HEK293 (cell line): Measurements from ENCODE around the gene THSD4.

Experiments
- CTCF ChIA-PET: fragments of 350-600 bp; formaldehyde crosslinking; extraction: SDS; loops from one replicate; lab custom pipeline; 2021; ENCODE audit warnings: antibody characterized with exemption; lab: Yijun Ruan, JAX
- POLR2A ChIA-PET: fragments of 300-600 bp; formaldehyde crosslinking; extraction: SDS; loops from one replicate; lab custom pipeline; 2020; ENCODE audit warnings: antibody characterized with exemption, inconsistent platforms; lab: Yijun Ruan, JAX
- H3K27ac ChIP-seq: fragments of 200-500 bp; sonication (Bioruptor generic); 2 replicates; pipeline ENCODE4 v1.5.1; 2014; ENCODE audit warnings: low read depth, low read length, control low read depth, inconsistent platforms; ENCODE audit errors: extremely low read depth
- H3K36me3 ChIP-seq, 2 experiments: fragments of 200-500 bp in 1 of 2; sonication (Bioruptor generic) in 1 of 2; 1 replicate in 1 of 2; 2 replicates in 1 of 2; pipeline ENCODE4 v1.5.1; 2014 to 2017; ENCODE audit warnings: inconsistent platforms in 2 of 2, low read length in 2 of 2; ENCODE audit not compliant: control insufficient read depth in 2 of 2, insufficient read depth in 1 of 2
- H3K4me1 ChIP-seq: fragments of 200-500 bp; sonication (Bioruptor generic); 2 replicates; pipeline ENCODE4 v1.5.1; 2014; ENCODE audit warnings: mild to moderate bottlenecking, low read length, inconsistent platforms; ENCODE audit not compliant: control insufficient read depth, insufficient read depth
- H3K4me3 ChIP-seq: 2 replicates; pipeline ENCODE4 v1.5.1; 2011; ENCODE audit warnings: low read depth, mild to moderate bottlenecking, control low read depth, low read length, moderate library complexity
- H3K9me3 ChIP-seq: fragments of 200-500 bp; sonication (Bioruptor generic); 2 replicates; pipeline ENCODE4 v1.5.1; 2014; ENCODE audit warnings: low read depth, low read length, inconsistent platforms; ENCODE audit not compliant: control insufficient read depth, insufficient read depth
- IKZF3 ChIP-seq: fragments of 450-650 bp; IDR thresholded peaks from 2 replicates; pipeline ENCODE4 v1.5.0; 2018; ENCODE audit warnings: missing biosample characterization, mild to moderate bottlenecking, missing genetic modification characterization, moderate library complexity
- KLF10 ChIP-seq: fragments of 450-650 bp; IDR thresholded peaks from 2 replicates; pipeline ENCODE4 v1.5.1; 2018; ENCODE audit warnings: missing biosample characterization, mild to moderate bottlenecking, missing genetic modification characterization
- PATZ1 ChIP-seq: fragments of 450-650 bp; formaldehyde crosslinking; IDR thresholded peaks from 2 replicates; pipeline ENCODE4 v1.5.1; 2016; ENCODE audit warnings: missing biosample characterization, missing genetic modification characterization
- YY1 ChIP-seq: fragments of 450-650 bp; formaldehyde crosslinking; IDR thresholded peaks from 2 replicates; pipeline ENCODE4 v1.5.1; 2018; ENCODE audit warnings: missing biosample characterization, missing genetic modification characterization
- ZNF2 ChIP-seq: fragments of 450-650 bp; formaldehyde crosslinking; IDR thresholded peaks from 2 replicates; pipeline ENCODE4 v1.5.1; 2016; ENCODE audit warnings: missing biosample characterization, missing genetic modification characterization
- ZNF248 ChIP-seq: fragments of 450-650 bp; formaldehyde crosslinking; IDR thresholded peaks from 2 replicates; pipeline ENCODE4 v1.5.1; 2017; ENCODE audit warnings: missing biosample characterization, missing genetic modification characterization
- ZNF335 ChIP-seq: fragments of 450-650 bp; formaldehyde crosslinking; conservative IDR thresholded peaks from 2 replicates; pipeline ENCODE4 v1.5.1; 2016; ENCODE audit warnings: missing biosample characterization, missing genetic modification characterization
- ZNF350 ChIP-seq: fragments of 450-650 bp; formaldehyde crosslinking; IDR thresholded peaks from 2 replicates; pipeline ENCODE4 v1.5.0; 2017; ENCODE audit warnings: missing biosample characterization, mild to moderate bottlenecking, missing genetic modification characterization
- ZNF433 ChIP-seq: fragments of 450-650 bp; formaldehyde crosslinking; IDR thresholded peaks from 2 replicates; pipeline ENCODE4 v1.5.1; 2016; ENCODE audit warnings: missing biosample characterization, missing genetic modification characterization, low read depth
- ZNF48 ChIP-seq: fragments of 450-650 bp; formaldehyde crosslinking; IDR thresholded peaks from 2 replicates; pipeline ENCODE4 v1.5.1; 2016; ENCODE audit warnings: missing biosample characterization, missing genetic modification characterization
- ZNF530 ChIP-seq: fragments of 450-650 bp; formaldehyde crosslinking; IDR thresholded peaks from 2 replicates; pipeline ENCODE4 v1.5.1; 2016; ENCODE audit warnings: low read depth, missing biosample characterization, missing genetic modification characterization
- ZNF555 ChIP-seq: fragments of 450-650 bp; formaldehyde crosslinking; conservative IDR thresholded peaks from 2 replicates; pipeline ENCODE4 v1.5.1; 2017; ENCODE audit warnings: missing biosample characterization, mild to moderate bottlenecking, missing genetic modification characterization, inconsistent platforms
- ZNF596 ChIP-seq: fragments of 450-650 bp; IDR thresholded peaks from 2 replicates; pipeline ENCODE4 v1.5.0; 2018; ENCODE audit warnings: missing biosample characterization, mild to moderate bottlenecking, missing genetic modification characterization, moderate library complexity
- ZNF704 ChIP-seq: fragments of 450-650 bp; formaldehyde crosslinking; IDR thresholded peaks from 2 replicates; pipeline ENCODE4 v1.5.1; 2016; ENCODE audit warnings: missing biosample characterization, missing genetic modification characterization
- ZNF837 ChIP-seq: fragments of 450-650 bp; formaldehyde crosslinking; IDR thresholded peaks from 2 replicates; pipeline ENCODE4 v1.5.1; 2016; ENCODE audit warnings: missing biosample characterization, missing genetic modification characterization
- ZSCAN30 ChIP-seq: fragments of 450-650 bp; IDR thresholded peaks from 2 replicates; pipeline ENCODE4 v1.5.1; 2018; ENCODE audit warnings: missing biosample characterization, mild to moderate bottlenecking, missing genetic modification characterization, moderate library complexity

The THSD4 gene

GRCh38 chr15:71115567-71116351 lies 488 bp downstream of the THSD4 start (continued):
- TF ChIP-seq ZNF555 (tag by site-specific recombination) (no peak), PATZ1 (tag by site-specific recombination) (peak; percentile 78), YY1 (no peak), ZSCAN30 (tag by site-specific recombination) (peak; percentile 45; the same call in 1 of the 2 replicates), ZNF596 (no peak)

- CTCF ChIA-PET, result interaction anchor here (0.5 to 1.4 kb wide), 8 partner anchors 11 to 327 kb away, joined by 3 to 6 read pairs (median 4); no protein-coding TSS in a partner anchor
- Histone ChIP-seq H3K4me3 (peak overlapping the region; percentile 60), H3K4me1 (peaks cover 2% of the 10 kb centered on the region; the same call in 1 of the 2 replicates), H3K36me3 (no peaks in the 10 kb centered on the region), H3K27ac (peak overlapping the region; percentile 89; the same call in 1 of the 2 replicates), H3K9me3 (no peaks in the 10 kb centered on the region)
- TF ChIP-seq ZNF335 (tag by site-specific recombination), result peak; percentile 1; the same call in 1 of the 2 replicates
- TF ChIP-seq PATZ1 (tag by site-specific recombination), result no peak
- 0 out of 2 replicates have a peak, but pooled peaks have one; percentile 6 for TF ChIP-seq ZNF2 (tag by site-specific recombination)
- POLR2A ChIA-PET, result no interaction called here
These were observed 1.1 kb downstream of the THSD4 start for GRCh38 chr15:71116366-71116765.

GRCh38 chr15:71116942-71117341 lies 1.7 kb downstream of the THSD4 start:
- TF ChIP-seq ZNF530, result no peak
- no peak for TF ChIP-seq ZNF248 (tag by site-specific recombination)
- TF ChIP-seq ZNF837 (tag by site-specific recombination), result no peak
- no peak for TF ChIP-seq ZNF48
- TF ChIP-seq ZNF704 (tag by site-specific recombination), result no peak
- no peak for TF ChIP-seq ZNF350 (tag by site-specific recombination)
- no peak for TF ChIP-seq KLF10 (tag by site-specific recombination)
- TF ChIP-seq ZNF433 (tag by site-specific recombination), result no peak
- TF ChIP-seq IKZF3 (tag by site-specific recombination), result no peak
- ChIA-PET CTCF (interaction anchor here (0.8 to 1.4 kb wide), 4 partner anchors 10 to 323 kb away, joined by 3 to 6 read pairs (median 4); no protein-coding TSS in a partner anchor), POLR2A (no interaction called here)
- H3K9me3 ChIP-seq, result no peaks in the 10 kb centered on the region
- H3K36me3 ChIP-seq, result no peaks in the 10 kb centered on the region
- no peak overlapping the region for H3K27ac ChIP-seq
- H3K4me1 ChIP-seq, result peaks cover 2% of the 10 kb centered on the region; the same call in 1 of the 2 replicates
- H3K4me3 ChIP-seq, result no peak overlapping the region
